Right atrium auricular region (tissue), 2 donors: ENCODE measurements around the gene BSG. TPM values are rescaled to one million over a fixed set of nuclear protein-coding genes. Genes with fewer than 3 reads are reported as not detected.

ENCODE experiments used
- DNase-seq: peaks from one replicate; pipeline ENCODE4 v3.0.0-alpha.2; 2019; ENCODE audit warnings: low spot score
- H3K27ac ChIP-seq, 2 donors: fragments of 200-600 bp; sonication (generic); 1 replicate in 1 of 2; 2 replicates in 1 of 2; pipeline ENCODE4 v1.5.1; 2016 to 2019
- H3K27me3 ChIP-seq, 2 donors: fragments of 200-600 bp; sonication (generic); one replicate each; pipeline versions ENCODE4 v1.5.1 to v1.6.0; 2017 to 2019
- H3K36me3 ChIP-seq: fragments of 200-600 bp; sonication (generic); one replicate; pipeline ENCODE4 v1.5.1; 2016
- H3K4me1 ChIP-seq, 2 donors: fragments of 200-600 bp; sonication (generic); one replicate each; pipeline versions ENCODE4 v1.5.1 to v1.6.0; 2017 to 2019
- H3K4me3 ChIP-seq, 2 donors: fragments of 200-600 bp; sonication (generic); 1 replicate in 1 of 2; 2 replicates in 1 of 2; pipeline ENCODE4 v1.5.1; 2017 to 2019; ENCODE audit warnings: mild to moderate bottlenecking in 1 of 2, moderate library complexity in 1 of 2
- H3K9me3 ChIP-seq, 2 donors: fragments of 200-600 bp; sonication (generic); one replicate each; pipeline ENCODE4 v1.5.1; 2019
- total RNA-seq, 2 donors: library from RNA; depleted of rRNA; stranded (reverse); fragments of >200 nt; gene quantifications; one replicate each; pipeline ENCODE4 v1.1.0, GENCODE V29; 2016
- TF ChIP-seq, protein P1 (sequence below), 2 donors: fragments of 200-600 bp; sonication (generic); IDR thresholded peaks; one replicate each; pipeline ENCODE4 v1.5.1; 2019; ENCODE audit warnings: antibody characterized with exemption in 2 of 2

Gene BSG
- total RNA-seq, 2 donors from 2014 or later = 1,033 to 1,569 TPM

DNA sequence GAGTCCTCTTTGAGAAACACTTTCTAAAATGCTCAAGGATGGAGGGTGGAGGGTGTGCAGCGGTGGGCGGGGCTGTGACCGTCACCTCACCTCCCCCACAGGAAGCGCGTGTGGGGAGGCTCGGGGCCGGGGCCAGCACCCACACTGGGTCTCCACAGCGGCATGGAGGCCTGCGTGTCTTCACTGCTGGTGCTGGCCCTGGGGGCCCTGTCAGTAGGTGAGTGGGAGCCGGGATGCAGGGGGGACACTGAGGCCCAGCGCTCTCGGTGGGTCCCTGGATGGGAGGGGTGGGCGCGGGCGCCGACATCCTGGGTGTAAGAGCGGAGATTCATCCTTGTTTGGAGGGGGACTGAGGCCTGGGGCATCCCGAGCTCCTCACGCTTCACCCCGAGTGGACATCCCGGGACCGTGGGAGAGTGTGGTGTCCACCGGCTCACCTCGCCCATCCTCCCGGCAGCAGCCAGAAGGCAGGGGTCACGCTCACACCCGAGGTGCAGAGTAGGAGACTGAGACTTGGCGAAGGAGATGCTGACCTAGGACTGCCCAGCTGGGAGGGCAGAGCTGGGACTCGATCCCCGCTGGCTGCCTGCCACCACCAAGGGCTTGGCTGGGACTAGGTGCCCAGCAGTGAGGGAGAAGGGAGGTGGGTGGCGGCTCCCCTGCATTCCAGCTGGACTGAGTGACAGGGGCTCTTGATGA, 28.3 kb upstream of the BSG start, which contains the start of gene GZMM:
Gene GZMM, plus strand, starts transcription at position 144 of the 699 bp plus-strand sequence. Its CDS starts 19 bp downstream, at position 163.
- no peak for DNase-seq
- H3K4me1 ChIP-seq = no peaks in the 10 kb centered on the region
- peaks cover 32% of the 10 kb centered on the region for H3K36me3 ChIP-seq
- no peaks in the 10 kb centered on the region for H3K27me3 ChIP-seq
- H3K9me3 ChIP-seq = no peaks in the 10 kb centered on the region
- TF ChIP-seq, protein P1, sequence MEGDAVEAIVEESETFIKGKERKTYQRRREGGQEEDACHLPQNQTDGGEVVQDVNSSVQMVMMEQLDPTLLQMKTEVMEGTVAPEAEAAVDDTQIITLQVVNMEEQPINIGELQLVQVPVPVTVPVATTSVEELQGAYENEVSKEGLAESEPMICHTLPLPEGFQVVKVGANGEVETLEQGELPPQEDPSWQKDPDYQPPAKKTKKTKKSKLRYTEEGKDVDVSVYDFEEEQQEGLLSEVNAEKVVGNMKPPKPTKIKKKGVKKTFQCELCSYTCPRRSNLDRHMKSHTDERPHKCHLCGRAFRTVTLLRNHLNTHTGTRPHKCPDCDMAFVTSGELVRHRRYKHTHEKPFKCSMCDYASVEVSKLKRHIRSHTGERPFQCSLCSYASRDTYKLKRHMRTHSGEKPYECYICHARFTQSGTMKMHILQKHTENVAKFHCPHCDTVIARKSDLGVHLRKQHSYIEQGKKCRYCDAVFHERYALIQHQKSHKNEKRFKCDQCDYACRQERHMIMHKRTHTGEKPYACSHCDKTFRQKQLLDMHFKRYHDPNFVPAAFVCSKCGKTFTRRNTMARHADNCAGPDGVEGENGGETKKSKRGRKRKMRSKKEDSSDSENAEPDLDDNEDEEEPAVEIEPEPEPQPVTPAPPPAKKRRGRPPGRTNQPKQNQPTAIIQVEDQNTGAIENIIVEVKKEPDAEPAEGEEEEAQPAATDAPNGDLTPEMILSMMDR (IDR thresholded peaks at IDR 0.05) = no peak
- H3K27ac ChIP-seq = no peak within 1 kb of the TSS
- H3K4me3 ChIP-seq = no peak within 1 kb of the TSS

DNA sequence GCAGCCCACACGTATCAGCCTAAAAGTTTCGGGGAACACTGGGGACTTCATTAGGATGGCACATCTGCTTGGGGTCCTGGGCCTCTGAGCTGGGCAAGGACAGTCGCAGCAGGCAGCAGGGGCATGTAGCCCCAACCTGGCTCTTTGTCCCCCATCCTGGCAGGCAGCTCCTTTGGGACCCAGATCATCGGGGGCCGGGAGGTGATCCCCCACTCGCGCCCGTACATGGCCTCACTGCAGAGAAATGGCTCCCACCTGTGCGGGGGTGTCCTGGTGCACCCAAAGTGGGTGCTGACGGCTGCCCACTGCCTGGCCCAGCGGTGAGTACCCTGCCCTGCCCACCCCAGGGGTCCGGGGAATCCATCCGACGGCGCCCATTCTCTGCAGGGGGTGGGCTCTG, 25.3 kb upstream of the BSG start:
- Histone ChIP-seq H3K27me3 (no peaks in the 10 kb centered on the region), H3K36me3 (peaks cover 11% of the 10 kb centered on the region), H3K9me3 (no peaks in the 10 kb centered on the region), H3K4me3 (no peak overlapping the region), H3K4me1 (peaks cover 0 to 5% of the 10 kb centered on the region in 2 donors), H3K27ac (no peak overlapping the region)
- DNase-seq = no peak
- TF ChIP-seq, protein P1 (IDR thresholded peaks at IDR 0.05) = no peak

DNA sequence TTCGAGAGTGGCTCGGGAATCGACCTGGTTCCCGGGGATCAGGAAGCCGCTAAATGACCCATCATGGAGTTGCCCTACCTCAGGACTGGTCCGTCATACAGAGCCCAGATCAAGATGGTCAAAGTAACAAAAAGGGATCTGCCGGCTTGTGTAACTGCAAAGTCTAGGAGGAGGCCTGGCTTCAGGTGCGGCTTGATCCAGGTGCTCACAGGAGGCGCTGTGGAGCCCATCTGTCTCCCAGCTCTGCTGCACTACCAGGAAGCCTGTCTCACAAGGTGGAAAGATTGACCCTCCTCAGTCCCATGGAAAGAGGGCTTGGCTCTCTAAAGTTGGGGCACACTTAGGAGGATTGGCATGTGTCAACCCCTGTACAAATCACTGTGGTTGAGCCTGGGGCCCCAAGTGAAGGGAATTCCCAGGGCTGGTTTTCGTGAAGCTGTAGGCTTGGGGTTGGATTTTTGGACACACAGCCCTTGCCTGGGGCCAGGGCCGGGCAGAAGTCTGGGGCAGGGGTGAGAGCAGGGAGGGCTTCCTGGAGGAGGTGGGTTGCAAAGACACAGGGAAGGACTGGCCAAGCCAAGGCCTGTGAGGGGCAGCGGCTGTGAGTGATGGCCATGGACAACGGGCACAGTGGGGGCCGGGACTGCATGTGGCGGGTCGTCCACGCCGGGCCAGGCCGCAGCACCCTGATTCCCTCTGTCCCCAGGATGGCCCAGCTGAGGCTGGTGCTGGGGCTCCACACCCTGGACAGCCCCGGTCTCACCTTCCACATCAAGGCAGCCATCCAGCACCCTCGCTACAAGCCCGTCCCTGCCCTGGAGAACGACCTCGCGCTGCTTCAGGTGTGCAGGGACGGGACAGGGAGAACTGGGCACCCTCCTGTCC, 24.3 kb upstream of the BSG start:
- peaks cover 1% of the 10 kb centered on the region for H3K36me3 ChIP-seq
- TF ChIP-seq, protein P1 (IDR thresholded peaks at IDR 0.05) = no peak
- peaks cover 0 to 5% of the 10 kb centered on the region in 2 donors for H3K4me1 ChIP-seq
- H3K9me3 ChIP-seq = no peaks in the 10 kb centered on the region
- H3K27ac ChIP-seq = no peak overlapping the region
- no peak overlapping the region for H3K4me3 ChIP-seq
- no peak for DNase-seq
- H3K27me3 ChIP-seq = no peaks in the 10 kb centered on the region

DNA sequence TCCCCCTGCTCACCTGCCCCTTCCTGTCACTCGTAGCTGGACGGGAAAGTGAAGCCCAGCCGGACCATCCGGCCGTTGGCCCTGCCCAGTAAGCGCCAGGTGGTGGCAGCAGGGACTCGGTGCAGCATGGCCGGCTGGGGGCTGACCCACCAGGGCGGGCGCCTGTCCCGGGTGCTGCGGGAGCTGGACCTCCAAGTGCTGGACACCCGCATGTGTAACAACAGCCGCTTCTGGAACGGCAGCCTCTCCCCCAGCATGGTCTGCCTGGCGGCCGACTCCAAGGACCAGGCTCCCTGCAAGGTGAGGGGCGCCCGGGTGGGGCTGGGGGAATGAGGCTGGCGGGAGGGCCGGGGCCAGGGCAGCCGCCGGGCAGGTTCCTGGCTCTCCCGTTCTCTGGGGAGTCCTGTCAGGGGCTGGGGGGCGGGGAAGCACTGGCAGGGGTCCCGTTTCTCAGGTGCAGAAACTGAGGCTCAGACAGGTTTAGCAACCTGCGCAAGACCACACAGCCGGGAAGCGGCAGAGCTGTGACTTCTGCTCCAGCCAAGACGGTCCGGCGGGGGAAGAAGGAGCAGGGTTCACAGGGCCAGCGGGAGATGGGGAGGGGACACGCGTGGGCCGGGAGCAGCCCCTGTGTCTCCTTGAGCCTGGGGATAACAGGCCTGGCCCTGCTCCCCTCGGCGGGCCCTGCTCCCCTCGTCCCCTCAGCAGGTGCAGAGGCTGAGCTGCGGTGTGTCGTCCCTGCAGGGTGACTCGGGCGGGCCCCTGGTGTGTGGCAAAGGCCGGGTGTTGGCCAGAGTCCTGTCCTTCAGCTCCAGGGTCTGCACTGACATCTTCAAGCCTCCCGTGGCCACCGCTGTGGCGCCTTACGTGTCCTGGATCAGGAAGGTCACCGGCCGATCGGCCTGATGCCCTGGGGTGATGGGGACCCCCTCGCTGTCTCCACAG, 23.2 kb upstream of the BSG start:
- H3K36me3 ChIP-seq = no peaks in the 10 kb centered on the region
- peaks cover 0 to 5% of the 10 kb centered on the region in 2 donors for H3K4me1 ChIP-seq
- TF ChIP-seq, protein P1 (IDR thresholded peaks at IDR 0.05) = no peak
- no peak overlapping the region for H3K27ac ChIP-seq
- no peak for DNase-seq
- H3K27me3 ChIP-seq = no peaks in the 10 kb centered on the region
- H3K4me3 ChIP-seq = no peak overlapping the region
- no peaks in the 10 kb centered on the region for H3K9me3 ChIP-seq

DNA sequence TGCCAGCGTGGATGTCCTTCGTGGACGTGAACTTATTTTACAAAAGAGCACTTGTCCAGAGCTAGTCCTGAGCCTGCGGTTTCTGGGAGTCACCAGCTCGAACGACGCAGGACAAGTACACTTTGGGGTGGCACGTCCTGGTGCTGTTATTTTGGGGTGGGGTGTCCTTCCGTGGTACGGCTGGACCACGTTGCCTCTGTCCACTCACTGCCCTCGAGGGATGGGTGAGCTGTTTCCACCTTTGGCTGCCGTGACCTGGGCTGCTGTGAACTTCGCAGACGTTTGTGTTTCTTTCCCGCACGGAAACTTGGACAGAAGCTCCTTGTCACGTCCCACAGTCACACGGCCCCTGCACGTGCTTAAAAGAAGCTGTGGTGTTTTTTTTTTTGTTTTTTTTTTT, 17.6 kb upstream of the BSG start:
- peaks cover 0 to 26% of the 10 kb centered on the region in 2 donors for H3K4me1 ChIP-seq
- TF ChIP-seq, protein P1 (IDR thresholded peaks at IDR 0.05) = no peak
- H3K36me3 ChIP-seq = no peaks in the 10 kb centered on the region
- H3K9me3 ChIP-seq = no peaks in the 10 kb centered on the region
- DNase-seq = no peak
- H3K27ac ChIP-seq = no peak overlapping the region
- no peak overlapping the region for H3K4me3 ChIP-seq
- no peaks in the 10 kb centered on the region for H3K27me3 ChIP-seq
